ENCODE data around the gene MYO7A. TPM values are rescaled to one million over a fixed set of nuclear protein-coding genes. Genes with fewer than 3 reads are reported as not detected.

MYO7A gene
- total RNA-seq, 4 donors from 2014 or later: 2.0 to 18.2 (median 6.6) TPM

DNA sequence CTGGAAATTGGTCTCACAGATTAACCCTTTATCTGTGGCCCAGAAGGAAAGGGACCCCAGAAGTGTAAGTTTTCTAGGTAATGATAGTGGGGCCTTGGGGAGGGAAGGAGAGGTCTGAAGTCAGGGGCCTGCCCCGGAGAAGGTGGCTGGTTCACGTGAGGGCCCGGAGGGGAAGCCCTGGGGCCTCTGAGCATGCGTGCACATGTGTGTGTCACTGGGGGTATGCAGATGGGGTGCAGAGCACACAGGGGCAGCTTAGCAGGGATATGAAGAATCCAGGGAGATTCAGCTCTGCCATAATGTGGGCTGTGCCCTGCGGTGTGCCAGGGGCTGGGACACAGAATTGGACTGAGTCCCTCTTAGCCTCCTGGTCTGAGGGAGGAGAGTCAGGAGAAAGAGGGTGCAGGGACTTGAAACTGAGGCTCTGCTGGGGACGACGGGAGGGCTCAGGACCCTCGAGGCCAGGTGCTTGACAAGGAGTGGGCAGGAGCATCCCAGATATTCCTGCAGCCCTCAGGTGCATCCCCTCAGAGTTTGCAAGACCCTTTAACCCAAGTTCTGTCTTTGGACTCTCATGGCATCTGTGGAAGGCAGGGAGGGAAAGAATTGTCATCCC lies 15.5 kb downstream of the MYO7A start:
- no peak for TF ChIP-seq POLR2A (IDR thresholded peaks at IDR 0.05)
- TF ChIP-seq, protein P1, sequence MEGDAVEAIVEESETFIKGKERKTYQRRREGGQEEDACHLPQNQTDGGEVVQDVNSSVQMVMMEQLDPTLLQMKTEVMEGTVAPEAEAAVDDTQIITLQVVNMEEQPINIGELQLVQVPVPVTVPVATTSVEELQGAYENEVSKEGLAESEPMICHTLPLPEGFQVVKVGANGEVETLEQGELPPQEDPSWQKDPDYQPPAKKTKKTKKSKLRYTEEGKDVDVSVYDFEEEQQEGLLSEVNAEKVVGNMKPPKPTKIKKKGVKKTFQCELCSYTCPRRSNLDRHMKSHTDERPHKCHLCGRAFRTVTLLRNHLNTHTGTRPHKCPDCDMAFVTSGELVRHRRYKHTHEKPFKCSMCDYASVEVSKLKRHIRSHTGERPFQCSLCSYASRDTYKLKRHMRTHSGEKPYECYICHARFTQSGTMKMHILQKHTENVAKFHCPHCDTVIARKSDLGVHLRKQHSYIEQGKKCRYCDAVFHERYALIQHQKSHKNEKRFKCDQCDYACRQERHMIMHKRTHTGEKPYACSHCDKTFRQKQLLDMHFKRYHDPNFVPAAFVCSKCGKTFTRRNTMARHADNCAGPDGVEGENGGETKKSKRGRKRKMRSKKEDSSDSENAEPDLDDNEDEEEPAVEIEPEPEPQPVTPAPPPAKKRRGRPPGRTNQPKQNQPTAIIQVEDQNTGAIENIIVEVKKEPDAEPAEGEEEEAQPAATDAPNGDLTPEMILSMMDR (IDR thresholded peaks at IDR 0.05): no peak
- Histone ChIP-seq H3K4me1 (no peaks in the 10 kb centered on the region), H3K36me3 (no peaks in the 10 kb centered on the region), H3K4me3 (no peak overlapping the region), H3K27me3 (no peaks in the 10 kb centered on the region), H3K9me3 (no peaks in the 10 kb centered on the region), H3K27ac (no peak overlapping the region)
- intact Hi-C loops (cut with DNase I; ENCODE audit: low total_unique reads): no loop called here
- no peak for DNase-seq

DNA sequence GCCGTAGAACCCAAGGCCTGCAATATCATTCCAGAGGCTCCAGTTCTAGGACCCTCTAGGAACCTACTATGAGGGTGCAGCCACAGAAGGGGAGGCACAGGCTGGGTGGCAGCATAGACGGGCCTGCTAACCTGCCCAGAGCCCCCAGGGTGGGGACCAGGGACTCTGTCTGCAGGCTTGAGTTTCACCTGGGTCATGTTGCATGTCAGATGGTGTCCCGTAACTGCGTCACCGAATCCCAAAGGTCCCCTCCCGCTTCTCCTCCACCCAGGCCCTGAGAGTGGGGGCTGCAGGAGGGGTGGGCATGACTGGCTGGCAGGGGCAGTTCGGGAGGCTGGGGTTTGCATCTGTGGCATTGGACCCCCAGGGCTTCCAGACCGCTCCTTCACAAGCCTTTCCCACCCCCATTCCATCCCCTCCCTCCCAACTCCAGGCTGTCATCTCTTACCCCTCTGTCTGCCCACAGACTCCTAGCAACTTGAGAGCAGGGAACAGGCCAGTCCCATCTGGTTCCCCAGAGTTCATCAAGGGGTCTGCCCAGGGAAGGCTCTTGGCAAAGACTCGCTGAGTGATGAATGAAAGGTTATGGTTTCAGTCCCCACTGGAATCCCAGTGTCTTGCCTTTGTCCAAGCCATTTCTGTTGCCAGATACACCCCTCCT lies 16.3 kb downstream of the MYO7A start:
- Histone ChIP-seq H3K4me1 (no peaks in the 10 kb centered on the region), H3K36me3 (no peaks in the 10 kb centered on the region), H3K4me3 (no peak overlapping the region), H3K27ac (no peak overlapping the region), H3K9me3 (no peaks in the 10 kb centered on the region), H3K27me3 (no peaks in the 10 kb centered on the region)
- intact Hi-C loops (cut with DNase I; ENCODE audit: low total_unique reads): no loop called here
- no peak for DNase-seq
- no peak for TF ChIP-seq POLR2A (IDR thresholded peaks at IDR 0.05)
- TF ChIP-seq, protein P1 (IDR thresholded peaks at IDR 0.05): no peak

DNA sequence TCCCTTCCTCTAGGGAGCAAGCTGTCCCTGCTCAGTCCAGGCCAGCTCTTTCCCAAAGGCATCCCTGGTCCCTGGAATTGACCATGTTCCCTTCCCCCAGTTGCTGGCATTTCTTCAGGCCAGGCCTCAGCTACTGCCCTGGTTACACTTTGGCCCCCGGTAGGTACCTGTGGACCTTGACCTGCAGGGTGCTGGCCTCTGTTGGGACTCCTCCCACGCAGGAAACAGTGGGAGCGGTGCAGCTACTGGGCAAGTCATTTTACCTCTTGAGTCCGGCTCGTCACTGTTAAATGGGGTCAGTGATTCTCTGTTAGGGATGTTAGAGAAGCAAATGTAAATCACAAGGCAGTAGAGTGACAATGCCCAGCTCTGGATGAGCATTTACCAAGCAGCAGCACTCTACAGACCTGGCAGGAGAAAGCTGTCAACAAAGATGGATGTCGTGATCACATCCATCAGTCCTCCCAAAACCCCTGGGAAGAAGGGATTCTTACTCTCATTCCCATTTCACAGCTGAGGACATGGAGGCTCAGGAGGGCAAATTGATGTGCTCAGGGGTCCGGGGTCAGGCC lies 16.9 kb downstream of the MYO7A start:
- Histone ChIP-seq H3K27ac (no peak overlapping the region), H3K4me3 (no peak overlapping the region), H3K9me3 (no peaks in the 10 kb centered on the region), H3K27me3 (no peaks in the 10 kb centered on the region), H3K4me1 (no peaks in the 10 kb centered on the region), H3K36me3 (no peaks in the 10 kb centered on the region)
- no peak for TF ChIP-seq POLR2A (IDR thresholded peaks at IDR 0.05)
- TF ChIP-seq, protein P1 (IDR thresholded peaks at IDR 0.05): no peak
- intact Hi-C loops (cut with DNase I; ENCODE audit: low total_unique reads): no loop called here
- no peak for DNase-seq

DNA sequence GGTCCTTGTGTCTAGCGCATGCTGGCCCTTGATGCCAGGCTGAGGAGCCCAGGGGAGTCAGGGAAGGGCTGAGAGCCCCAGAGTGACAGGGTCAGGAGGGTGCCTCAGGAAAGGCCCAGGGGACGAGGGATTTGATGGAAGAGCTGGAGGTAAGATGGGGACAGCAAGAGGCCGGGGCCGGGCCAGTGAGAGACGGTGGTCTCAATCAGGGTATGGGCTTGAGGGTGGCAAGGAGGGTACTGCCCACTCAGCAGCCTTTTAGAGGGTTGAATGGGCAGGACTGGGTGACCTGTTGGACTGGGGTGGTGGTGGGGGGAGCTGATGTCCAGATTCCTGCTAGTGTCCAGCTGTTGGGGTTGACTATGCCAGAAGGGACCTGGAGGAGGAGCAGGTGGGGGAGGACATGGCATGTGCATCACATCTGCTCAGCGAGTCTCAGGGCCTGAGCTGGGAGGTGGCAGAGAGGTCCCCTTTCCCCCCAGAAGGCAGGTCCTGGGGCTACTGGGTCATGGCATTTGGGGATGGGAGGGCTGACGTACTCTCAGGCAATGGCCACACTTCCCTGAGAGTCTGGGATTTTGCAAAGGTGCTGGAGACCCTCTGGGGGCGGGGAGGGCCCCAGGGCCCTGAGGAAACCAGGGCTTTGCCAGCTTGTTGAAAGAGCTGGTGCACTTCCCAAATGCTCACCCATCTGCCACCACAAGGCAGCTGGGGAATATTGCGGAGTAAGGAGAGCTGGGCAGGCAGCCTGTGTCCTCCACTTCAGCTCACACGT lies 18.4 kb downstream of the MYO7A start:
- DNase-seq: no peak
- Histone ChIP-seq H3K4me3 (no peak overlapping the region), H3K27ac (no peak overlapping the region), H3K27me3 (no peaks in the 10 kb centered on the region), H3K4me1 (no peaks in the 10 kb centered on the region), H3K9me3 (no peaks in the 10 kb centered on the region), H3K36me3 (no peaks in the 10 kb centered on the region)
- TF ChIP-seq, protein P1 (IDR thresholded peaks at IDR 0.05): no peak
- TF ChIP-seq POLR2A (IDR thresholded peaks at IDR 0.05): no peak
- intact Hi-C loops (cut with DNase I; ENCODE audit: low total_unique reads): no loop called here

DNA sequence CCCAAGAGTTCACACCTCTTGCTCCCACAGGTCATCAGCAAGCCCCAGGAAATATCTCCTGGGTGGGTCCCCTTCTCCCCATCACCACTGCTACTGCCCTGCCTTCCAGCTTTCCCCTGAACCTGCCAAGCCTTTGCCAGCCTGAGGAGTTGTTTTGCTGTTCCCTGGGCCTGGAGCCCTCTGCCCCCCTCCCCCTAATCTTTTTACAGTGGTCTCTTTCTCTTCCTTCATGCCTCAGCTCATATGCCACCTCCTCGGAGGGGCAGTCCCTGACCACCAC lies 18.9 kb downstream of the MYO7A start:
- Histone ChIP-seq H3K4me1 (no peaks in the 10 kb centered on the region), H3K9me3 (no peaks in the 10 kb centered on the region), H3K27ac (no peak overlapping the region), H3K27me3 (no peaks in the 10 kb centered on the region), H3K36me3 (no peaks in the 10 kb centered on the region), H3K4me3 (no peak overlapping the region)
- intact Hi-C loops (cut with DNase I; ENCODE audit: low total_unique reads): no loop called here
- TF ChIP-seq, protein P1 (IDR thresholded peaks at IDR 0.05): no peak
- TF ChIP-seq POLR2A (IDR thresholded peaks at IDR 0.05): no peak
- no peak for DNase-seq
